ENCODE measurements around the gene XPO6. TPM values are rescaled to one million over a fixed set of nuclear protein-coding genes. Genes with fewer than 3 reads are reported as not detected.

XPO6 gene
- total RNA-seq, 1 donor: 211 TPM

DNA sequence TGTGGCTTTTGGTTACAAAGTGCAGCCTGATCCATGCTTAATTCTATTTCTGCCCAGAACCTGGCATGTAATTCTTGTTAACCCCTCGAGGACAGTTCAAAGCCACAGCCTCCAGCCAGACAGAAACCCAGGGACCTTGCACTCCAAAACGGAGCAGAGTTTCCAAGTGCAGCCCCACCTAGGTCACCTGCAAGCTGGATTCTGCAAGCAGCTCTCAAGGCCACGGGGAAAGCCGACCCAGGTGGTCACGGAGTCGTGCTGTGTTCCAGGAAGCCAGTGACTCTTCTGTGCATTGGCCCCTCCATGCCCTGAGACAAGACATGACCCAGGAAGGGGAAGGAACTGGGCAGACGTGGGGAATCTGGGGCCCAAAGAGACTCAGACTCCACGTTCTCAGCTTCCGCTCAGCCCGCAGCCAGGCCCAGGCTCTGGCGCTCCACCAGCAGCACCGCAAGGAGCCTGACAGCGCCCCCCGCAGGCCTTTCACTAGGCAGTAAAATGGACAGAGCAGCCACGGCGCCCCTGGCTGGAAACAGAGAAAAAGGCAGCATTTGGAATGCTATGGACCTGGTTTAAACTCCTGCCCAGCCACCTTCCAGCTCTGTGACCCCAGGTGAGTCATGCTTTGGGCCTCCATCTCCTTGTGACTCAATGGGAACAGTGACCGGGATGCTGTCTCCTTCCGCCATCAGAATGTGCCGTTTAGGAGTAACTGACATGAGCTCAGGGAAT, 121.0 kb downstream of the XPO6 start:
- H3K4me1 ChIP-seq (ENCODE audit: insufficient read depth, low read length): no peaks in the 10 kb centered on the region
- no peak overlapping the region for H3K4me3 ChIP-seq (ENCODE audit: low read length)
- no peaks in the 10 kb centered on the region for H3K27me3 ChIP-seq (ENCODE audit: insufficient read depth, low read length)
- no peaks in the 10 kb centered on the region for H3K9me3 ChIP-seq (ENCODE audit: low read depth, low read length)

DNA sequence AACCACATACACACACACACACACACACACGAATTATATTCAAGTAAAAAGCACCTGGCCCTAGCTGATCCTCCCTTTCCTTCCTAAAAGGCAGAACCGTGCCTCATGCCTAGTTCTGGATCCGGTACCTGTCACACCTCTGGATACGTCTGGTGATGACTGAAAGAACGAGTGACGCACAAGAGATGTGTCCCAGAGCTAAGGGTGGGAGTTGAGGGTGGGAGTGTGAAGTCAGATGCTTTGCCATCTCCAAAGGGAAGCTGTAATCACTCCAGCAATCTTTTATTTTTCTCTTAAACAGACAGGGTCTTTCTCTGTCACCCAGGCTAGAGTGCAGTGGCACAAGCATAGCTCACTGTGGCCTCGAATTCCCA, 121.8 kb downstream of the XPO6 start:
- Histone ChIP-seq H3K4me1 (ENCODE audit: insufficient read depth, low read length) (no peaks in the 10 kb centered on the region), H3K27me3 (ENCODE audit: insufficient read depth, low read length) (no peaks in the 10 kb centered on the region), H3K9me3 (ENCODE audit: low read depth, low read length) (no peaks in the 10 kb centered on the region), H3K4me3 (ENCODE audit: low read length) (no peak overlapping the region)

DNA sequence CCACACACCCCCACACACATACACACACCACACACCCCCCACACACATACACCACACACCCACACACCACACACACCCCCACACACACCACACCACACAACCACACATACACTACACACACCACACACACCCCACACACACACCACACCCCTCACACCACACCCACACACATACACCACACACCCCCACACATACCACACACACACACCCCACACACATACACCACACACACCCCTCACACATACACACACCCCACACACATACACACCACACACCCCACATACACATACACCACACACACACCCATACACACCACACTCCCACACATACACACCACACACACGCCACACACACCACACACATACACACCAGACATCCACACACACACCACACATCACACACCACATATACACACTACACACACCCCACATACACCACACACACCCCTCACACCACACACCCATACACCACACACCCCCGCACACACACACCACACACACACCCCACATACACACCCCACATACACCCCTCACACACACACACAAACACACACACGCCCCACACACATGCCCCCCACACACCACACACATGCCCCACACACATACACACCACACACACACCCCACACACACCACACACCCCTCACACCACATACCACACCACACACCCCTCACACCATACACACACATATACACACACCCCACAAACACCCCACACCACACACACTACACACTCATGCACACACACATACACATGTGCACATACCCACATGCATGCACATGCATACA, 122.4 kb downstream of the XPO6 start:
- no peak overlapping the region for H3K4me3 ChIP-seq (ENCODE audit: low read length)
- H3K4me1 ChIP-seq (ENCODE audit: insufficient read depth, low read length): no peaks in the 10 kb centered on the region
- H3K27me3 ChIP-seq (ENCODE audit: insufficient read depth, low read length): no peaks in the 10 kb centered on the region
- H3K9me3 ChIP-seq (ENCODE audit: low read depth, low read length): no peaks in the 10 kb centered on the region

DNA sequence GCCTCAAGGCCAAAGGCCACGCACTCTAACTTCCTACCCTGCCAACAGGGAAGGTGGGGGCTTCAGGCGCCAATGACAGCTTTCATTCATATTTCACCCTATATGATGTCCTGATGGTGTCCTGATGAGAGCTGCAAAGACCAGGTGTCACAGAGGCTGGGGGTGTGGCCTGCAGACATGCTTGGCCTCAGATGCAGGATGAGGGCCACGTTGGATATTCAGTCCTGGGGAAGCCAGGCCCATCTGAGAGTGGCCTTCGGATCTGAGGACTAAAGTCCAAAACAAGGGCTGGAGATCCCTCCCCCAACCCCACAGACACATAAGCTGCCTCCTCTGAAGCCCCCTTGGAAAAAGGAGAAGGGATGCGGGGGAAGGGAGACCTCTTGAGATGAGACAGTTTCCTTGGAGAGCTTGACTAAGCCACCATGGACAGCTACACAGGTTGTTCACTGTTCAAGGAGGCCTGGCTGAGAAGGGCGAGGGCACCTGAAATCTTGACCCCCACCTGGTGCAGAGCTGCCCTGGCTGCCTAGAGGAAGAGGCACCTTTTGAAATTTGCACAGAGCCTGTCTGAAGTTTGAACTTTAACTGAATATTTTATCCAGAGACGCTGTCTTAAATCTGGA, 124.0 kb downstream of the XPO6 start:
- Histone ChIP-seq H3K27me3 (ENCODE audit: insufficient read depth, low read length) (no peaks in the 10 kb centered on the region), H3K4me3 (ENCODE audit: low read length) (no peak overlapping the region)

DNA sequence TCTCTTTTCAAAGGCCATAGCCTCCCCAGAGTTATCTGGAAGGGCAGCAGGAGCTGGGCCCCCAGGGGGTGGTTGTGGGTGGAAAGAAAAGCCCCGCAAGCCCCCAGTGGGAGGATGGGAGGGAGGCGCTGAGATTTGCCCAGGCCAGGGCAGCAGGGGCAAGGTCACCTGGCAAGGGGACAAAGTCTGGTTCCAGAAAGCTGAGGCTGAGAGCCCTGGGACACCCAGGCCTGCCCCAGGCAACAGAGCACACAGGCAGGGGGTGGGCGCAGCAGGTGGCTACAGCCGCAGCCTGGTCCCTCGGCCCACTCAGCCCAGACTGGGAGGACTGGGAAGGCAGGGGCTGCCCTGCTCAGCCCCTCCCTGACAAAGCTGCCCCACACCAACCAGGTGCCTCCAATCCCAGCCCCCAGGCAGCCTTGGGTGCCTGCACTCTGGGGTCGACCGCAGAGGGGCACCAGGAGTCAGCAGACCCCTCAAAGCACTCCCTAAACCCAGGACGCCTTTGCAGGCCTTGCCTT, 124.6 kb downstream of the XPO6 start:
- Histone ChIP-seq H3K27me3 (ENCODE audit: insufficient read depth, low read length) (no peaks in the 10 kb centered on the region), H3K4me3 (ENCODE audit: low read length) (no peak overlapping the region), H3K9me3 (ENCODE audit: low read depth, low read length) (no peaks in the 10 kb centered on the region), H3K4me1 (ENCODE audit: insufficient read depth, low read length) (no peaks in the 10 kb centered on the region)

More for the DNA sequence above, 124.0 kb downstream of the XPO6 start:
- no peaks in the 10 kb centered on the region for H3K9me3 ChIP-seq (ENCODE audit: low read depth, low read length)
- H3K4me1 ChIP-seq (ENCODE audit: insufficient read depth, low read length): no peaks in the 10 kb centered on the region

DNA sequence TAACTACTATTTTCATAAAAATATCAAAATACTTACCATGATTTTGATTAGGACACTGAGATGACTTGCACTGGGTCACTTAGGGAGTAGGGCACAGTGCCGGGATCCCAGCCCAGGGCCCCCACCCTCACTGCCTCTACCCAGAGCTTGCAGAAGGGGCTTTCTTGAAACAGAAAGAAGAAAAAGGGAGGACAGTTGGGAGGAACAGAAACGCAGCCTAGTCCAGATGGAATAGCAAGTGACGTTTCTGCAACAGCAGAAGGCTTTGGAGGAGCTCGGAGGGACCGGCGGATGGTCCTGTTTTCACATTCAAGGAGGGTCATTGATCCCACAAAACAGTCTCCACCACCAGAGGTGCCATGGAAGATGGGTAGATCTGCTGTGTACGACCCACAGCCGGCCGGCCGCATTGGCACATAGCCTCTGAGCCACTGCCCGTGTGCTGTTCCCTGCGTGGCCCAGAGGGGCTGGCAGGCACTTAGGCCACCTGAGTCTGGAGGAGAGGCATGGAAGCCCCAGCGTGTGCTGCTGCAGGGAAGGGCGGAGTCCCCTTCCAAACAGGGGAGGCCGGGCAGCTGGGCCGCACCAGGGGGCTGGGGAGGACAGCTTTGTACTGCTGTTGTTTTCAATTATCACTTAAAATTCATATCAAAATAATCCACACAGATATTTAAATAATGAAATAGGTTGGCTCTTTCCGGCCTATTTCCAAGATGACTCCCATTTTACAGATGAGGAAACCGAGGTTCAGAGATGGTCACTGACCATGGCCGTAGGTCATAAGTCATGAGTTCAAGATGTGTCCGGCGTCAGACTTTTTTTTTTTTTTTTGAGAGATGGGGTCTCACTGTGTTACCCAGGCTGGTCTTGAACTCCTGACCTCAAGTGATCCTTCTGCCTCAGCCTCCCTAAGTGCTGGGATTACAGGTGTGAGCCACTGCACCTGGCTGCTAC, 125.3 kb downstream of the XPO6 start:
- Histone ChIP-seq H3K27me3 (ENCODE audit: insufficient read depth, low read length) (no peaks in the 10 kb centered on the region), H3K4me1 (ENCODE audit: insufficient read depth, low read length) (no peaks in the 10 kb centered on the region), H3K9me3 (ENCODE audit: low read depth, low read length) (no peaks in the 10 kb centered on the region), H3K4me3 (ENCODE audit: low read length) (no peak overlapping the region)

DNA sequence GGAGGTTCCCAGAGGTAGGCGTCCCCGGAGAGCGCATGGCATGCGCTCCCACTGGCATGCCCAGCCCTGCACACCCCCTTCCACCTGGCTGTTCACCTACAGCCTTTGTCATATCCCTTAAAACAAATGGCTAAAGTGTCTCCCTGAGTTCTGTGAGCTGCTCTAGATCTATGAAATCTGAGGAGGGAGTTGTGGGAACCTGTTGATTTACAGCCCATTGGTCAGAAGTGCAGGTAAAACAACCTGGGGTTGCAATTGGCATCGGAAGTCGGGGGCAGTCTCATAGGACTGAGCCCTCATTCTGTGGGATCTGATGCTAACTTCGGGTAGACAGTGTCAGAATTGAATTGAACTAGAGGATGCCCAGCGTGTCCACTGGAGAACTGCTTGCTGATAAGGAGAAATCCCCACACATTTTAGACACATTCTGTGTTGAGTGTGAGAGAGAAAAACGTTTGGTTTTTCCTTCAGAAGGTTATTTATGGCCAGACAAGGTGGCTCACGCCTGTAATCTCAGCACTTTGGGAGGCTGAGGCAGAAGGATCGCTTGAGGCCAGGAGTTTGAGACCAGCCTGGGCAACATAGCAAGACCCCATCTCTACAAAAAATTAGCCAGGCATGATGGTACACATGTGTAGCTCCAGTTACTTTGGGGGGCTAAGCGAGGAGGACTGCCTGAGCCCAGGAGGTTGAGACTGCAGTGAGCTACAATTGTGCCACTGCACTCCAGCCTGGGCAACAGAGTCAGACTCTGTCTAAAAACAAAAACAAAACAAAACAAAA, 126.2 kb downstream of the XPO6 start:
- Histone ChIP-seq H3K4me3 (ENCODE audit: low read length) (no peak overlapping the region), H3K27me3 (ENCODE audit: insufficient read depth, low read length) (no peaks in the 10 kb centered on the region)

DNA sequence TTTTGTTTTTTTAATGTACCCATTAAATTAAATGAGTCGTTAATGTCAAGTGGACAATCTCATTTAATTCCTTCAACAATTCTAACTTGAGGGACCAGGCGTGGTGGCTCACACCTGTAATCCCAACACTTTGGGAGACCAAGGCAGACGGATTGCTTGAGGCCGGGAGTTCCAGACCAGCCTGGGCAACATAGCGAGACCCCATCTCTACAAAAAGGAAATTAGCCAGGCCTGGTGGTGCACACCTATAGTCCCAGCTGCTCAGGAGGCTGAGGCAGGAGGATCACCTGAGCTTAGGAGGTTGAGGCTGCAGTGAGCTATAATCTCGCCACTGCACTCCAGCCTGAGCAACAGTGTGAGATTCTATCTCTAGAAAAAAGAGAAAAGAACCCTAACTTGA, 127.6 kb downstream of the XPO6 start:
- Histone ChIP-seq H3K4me1 (ENCODE audit: insufficient read depth, low read length) (no peaks in the 10 kb centered on the region), H3K4me3 (ENCODE audit: low read length) (no peak overlapping the region), H3K9me3 (ENCODE audit: low read depth, low read length) (no peaks in the 10 kb centered on the region), H3K27me3 (ENCODE audit: insufficient read depth, low read length) (no peaks in the 10 kb centered on the region)

More for the DNA sequence above, 126.2 kb downstream of the XPO6 start:
- Histone ChIP-seq H3K4me1 (ENCODE audit: insufficient read depth, low read length) (no peaks in the 10 kb centered on the region), H3K9me3 (ENCODE audit: low read depth, low read length) (no peaks in the 10 kb centered on the region)

DNA sequence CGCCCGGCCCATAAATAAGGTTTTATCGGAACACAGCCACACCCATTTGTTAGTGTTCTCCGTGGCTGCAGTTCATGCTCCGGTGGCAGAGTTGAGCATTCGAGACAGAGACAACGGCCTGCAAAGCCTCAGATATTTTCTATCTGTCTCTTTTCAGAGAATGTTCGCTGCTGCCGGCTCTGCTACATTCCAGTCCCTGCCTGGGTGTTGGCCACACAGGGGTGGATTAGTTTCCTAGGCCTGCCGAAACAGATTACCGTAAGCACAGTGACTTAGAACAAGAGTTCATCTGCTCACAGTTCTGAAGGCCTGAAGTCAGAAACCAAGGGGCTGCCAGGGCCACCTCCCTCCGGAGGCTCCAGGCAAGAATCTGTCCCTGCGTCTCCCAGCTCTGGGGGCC, 129.1 kb downstream of the XPO6 start:
- Histone ChIP-seq H3K27me3 (ENCODE audit: insufficient read depth, low read length) (no peaks in the 10 kb centered on the region), H3K4me1 (ENCODE audit: insufficient read depth, low read length) (no peaks in the 10 kb centered on the region), H3K9me3 (ENCODE audit: low read depth, low read length) (no peaks in the 10 kb centered on the region), H3K4me3 (ENCODE audit: low read length) (no peak overlapping the region)

DNA sequence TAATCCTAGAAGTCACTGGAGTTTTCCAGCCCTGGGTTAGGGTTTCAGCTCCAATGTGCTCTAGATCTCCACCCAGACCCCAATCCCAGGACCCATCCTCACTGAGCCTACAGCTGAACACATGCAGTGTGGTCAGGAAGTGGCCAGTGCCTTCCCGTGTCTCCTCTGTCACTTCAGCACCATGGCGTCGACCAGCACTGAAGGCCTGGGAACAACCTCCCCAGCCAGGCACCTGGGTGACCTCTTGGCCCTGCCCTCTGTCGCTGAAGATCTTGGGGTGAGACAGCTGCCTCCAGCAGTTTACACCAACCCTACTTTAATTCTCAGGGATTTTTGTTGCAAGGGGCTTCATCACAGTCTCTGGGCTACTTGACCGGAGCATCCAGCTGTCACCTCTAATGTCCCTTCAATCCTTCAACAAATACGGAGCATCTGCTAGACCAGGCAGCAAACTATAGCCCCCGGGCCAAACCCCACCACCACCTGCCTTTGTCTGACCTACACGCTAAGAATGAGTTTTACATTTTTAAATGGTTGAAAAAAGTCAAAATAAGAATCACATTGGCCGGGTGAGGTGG, 130.3 kb downstream of the XPO6 start:
- Histone ChIP-seq H3K4me1 (ENCODE audit: insufficient read depth, low read length) (no peaks in the 10 kb centered on the region), H3K4me3 (ENCODE audit: low read length) (no peak overlapping the region), H3K9me3 (ENCODE audit: low read depth, low read length) (no peaks in the 10 kb centered on the region), H3K27me3 (ENCODE audit: insufficient read depth, low read length) (no peaks in the 10 kb centered on the region)

DNA sequence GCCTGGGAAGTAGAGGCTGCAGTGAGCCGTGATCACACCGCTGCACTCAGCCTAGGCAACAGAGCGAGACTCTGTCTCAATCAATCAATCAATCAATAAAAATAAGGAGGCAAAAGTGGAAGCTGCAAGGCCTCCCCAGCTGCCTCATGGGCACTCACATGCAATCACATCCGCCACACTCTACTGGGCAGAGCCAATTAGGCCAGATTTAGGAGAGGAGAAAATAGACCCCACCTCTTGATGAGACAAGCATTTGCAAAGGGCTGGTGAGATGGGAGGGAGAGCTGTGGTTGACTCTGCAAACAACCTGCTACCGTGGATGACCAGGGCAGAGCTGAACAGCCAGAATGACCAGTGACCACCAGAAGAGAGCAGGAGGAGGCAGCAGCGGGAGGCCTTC, 133.5 kb downstream of the XPO6 start:
- no peaks in the 10 kb centered on the region for H3K9me3 ChIP-seq (ENCODE audit: low read depth, low read length)
- H3K4me1 ChIP-seq (ENCODE audit: insufficient read depth, low read length): no peaks in the 10 kb centered on the region
- H3K27me3 ChIP-seq (ENCODE audit: insufficient read depth, low read length): no peaks in the 10 kb centered on the region
- no peak overlapping the region for H3K4me3 ChIP-seq (ENCODE audit: low read length)

DNA sequence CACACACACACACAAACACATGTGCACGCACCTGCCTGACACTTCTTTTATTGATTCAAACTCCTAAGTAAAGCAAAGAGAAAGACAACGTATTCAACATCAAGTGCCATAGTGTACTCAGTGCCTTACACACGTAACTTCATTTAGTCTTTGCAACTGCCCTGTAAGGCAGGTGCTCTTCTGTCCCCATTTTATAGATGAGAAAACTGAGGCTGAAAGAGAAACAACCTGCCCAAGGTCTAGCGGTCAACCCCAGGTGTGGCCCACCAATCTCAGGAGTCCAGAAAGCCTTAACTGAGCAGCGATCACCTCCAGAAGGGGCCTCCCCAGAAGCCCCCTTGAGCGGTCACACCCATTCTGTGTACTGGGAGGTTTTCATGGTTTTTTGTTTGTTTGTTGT, 137.9 kb downstream of the XPO6 start:
- Histone ChIP-seq H3K9me3 (ENCODE audit: low read depth, low read length) (no peaks in the 10 kb centered on the region), H3K27me3 (ENCODE audit: insufficient read depth, low read length) (no peaks in the 10 kb centered on the region), H3K4me3 (ENCODE audit: low read length) (no peak overlapping the region), H3K4me1 (ENCODE audit: insufficient read depth, low read length) (no peaks in the 10 kb centered on the region)

DNA sequence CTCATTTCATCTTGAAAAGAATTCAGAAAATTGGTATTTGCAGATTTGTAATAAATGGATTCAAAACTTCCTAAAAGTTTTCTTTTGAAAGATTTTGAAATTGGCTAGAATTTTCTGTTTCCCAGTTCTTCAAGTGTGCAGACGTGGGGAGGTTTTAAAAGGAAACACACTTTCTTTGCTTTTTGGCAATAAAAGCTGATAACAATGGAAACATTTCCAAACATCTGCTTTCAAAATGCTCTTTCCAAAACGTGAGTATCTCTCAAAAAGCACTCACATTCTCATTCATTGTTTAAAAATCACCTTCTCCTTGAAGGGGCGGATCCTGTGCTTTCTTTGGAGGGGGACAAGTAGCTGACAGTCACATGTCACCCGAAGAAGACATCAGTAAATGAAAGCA, 139.7 kb downstream of the XPO6 start:
- Histone ChIP-seq H3K4me3 (ENCODE audit: low read length) (no peak overlapping the region), H3K9me3 (ENCODE audit: low read depth, low read length) (no peaks in the 10 kb centered on the region), H3K27me3 (ENCODE audit: insufficient read depth, low read length) (no peaks in the 10 kb centered on the region), H3K4me1 (ENCODE audit: insufficient read depth, low read length) (no peaks in the 10 kb centered on the region)

Measured in mononuclear cell (primary cell).